Measurements from ENCODE around the gene SHB.

SHB gene

GRCh38 chr9:37964740-37965081 lies 104.3 kb downstream of the SHB start:
- no peak overlapping the region for H3K4me3 ChIP-seq (ENCODE audit: low read depth, low read length)
- no peak for TF ChIP-seq ZNF223 (tag by site-specific recombination; IDR thresholded peaks at IDR 0.05)
- TF ChIP-seq ZNF513 (tag by site-specific recombination; IDR thresholded peaks at IDR 0.05): no peak
- TF ChIP-seq ZBTB8A (tag by site-specific recombination; IDR thresholded peaks at IDR 0.05): no peak
- no peak for TF ChIP-seq ZNF16 (tag by site-specific recombination; IDR thresholded peaks at IDR 0.05; ENCODE audit: low read depth)
- no peak for TF ChIP-seq ZNF704 (tag by site-specific recombination; IDR thresholded peaks at IDR 0.05)
- H3K27ac ChIP-seq (ENCODE audit: extremely low read depth, low read depth, low read length): no peak overlapping the region
- H3K36me3 ChIP-seq (ENCODE audit: control insufficient read depth in 2 of 2, insufficient read depth in 1 of 2, low read length in 2 of 2): peaks cover 0 to 41% of the 10 kb centered on the region in 2 experiments; a peak in 1 of 3 replicates
- ChIA-PET CTCF (no interaction called here), POLR2A (no interaction called here)
- no peaks in the 10 kb centered on the region for H3K9me3 ChIP-seq (ENCODE audit: control insufficient read depth, insufficient read depth, low read depth, low read length)
- no peaks in the 10 kb centered on the region for H3K4me1 ChIP-seq (ENCODE audit: control insufficient read depth, insufficient read depth, low read length)

GRCh38 chr9:37963936-37964739 lies 104.9 kb downstream of the SHB start:
- ChIA-PET POLR2A (no interaction called here), CTCF (no interaction called here)
- TF ChIP-seq YY2 (tag by site-specific recombination; IDR thresholded peaks at IDR 0.05) (no peak), ZNF433 (tag by site-specific recombination; IDR thresholded peaks at IDR 0.05; ENCODE audit: low read depth) (no peak), PRDM2 (tag by site-specific recombination; IDR thresholded peaks at IDR 0.05; ENCODE audit: borderline replicate concordance) (no peak), ZNF19 (tag by site-specific recombination; IDR thresholded peaks at IDR 0.05; ENCODE audit: low read depth) (no peak), PRDM10 (tag by site-specific recombination; IDR thresholded peaks at IDR 0.05) (peak; percentile 61), KLF16 (tag by site-specific recombination; IDR thresholded peaks at IDR 0.05) (no peak), ZNF214 (tag by site-specific recombination; IDR thresholded peaks at IDR 0.05; ENCODE audit: borderline replicate concordance) (peak; percentile 54; the same call in 1 of the 2 replicates)
- no peaks in the 10 kb centered on the region for H3K4me1 ChIP-seq (ENCODE audit: control insufficient read depth, insufficient read depth, low read length)
- no peaks in the 10 kb centered on the region for H3K9me3 ChIP-seq (ENCODE audit: control insufficient read depth, insufficient read depth, low read depth, low read length)
- no peak overlapping the region for H3K27ac ChIP-seq (ENCODE audit: extremely low read depth, low read depth, low read length)
- H3K36me3 ChIP-seq (ENCODE audit: control insufficient read depth in 2 of 2, insufficient read depth in 1 of 2, low read length in 2 of 2): peaks cover 0 to 41% of the 10 kb centered on the region in 2 experiments; a peak in 1 of 3 replicates
- no peak overlapping the region for H3K4me3 ChIP-seq (ENCODE audit: low read depth, low read length)
